NB4 (cell line): ENCODE data around the gene PPHLN1.

Source experiments
- DNase-seq: peaks from one replicate; pipeline ENCODE4 v3.0.0; 2010; ENCODE audit warnings: low read depth
- H3K4me3 ChIP-seq: one replicate; pipeline ENCODE4 v1.5.1; 2011; ENCODE audit warnings: mild to moderate bottlenecking, low read depth, low read length, moderate library complexity
- MYC ChIP-seq: IDR thresholded peaks from 2 replicates; pipeline ENCODE4 v1.6.1; 2011; ENCODE audit warnings: low read depth, low read length
- POLR2A ChIP-seq: IDR thresholded peaks from 2 replicates; pipeline ENCODE4 v1.6.1; 2011; ENCODE audit warnings: mild to moderate bottlenecking; ENCODE audit not compliant: insufficient read length; ENCODE audit errors: extremely low read depth
- TF ChIP-seq, protein P1 (sequence below): IDR thresholded peaks from one replicate; pipeline ENCODE4 v1.5.1; 2012; ENCODE audit warnings: low read depth, low read length
- TF ChIP-seq, protein P2 (sequence below): IDR thresholded peaks from 2 replicates; pipeline ENCODE4 v1.6.1; 2011; ENCODE audit warnings: low read depth, low read length

PPHLN1 gene

DNA sequence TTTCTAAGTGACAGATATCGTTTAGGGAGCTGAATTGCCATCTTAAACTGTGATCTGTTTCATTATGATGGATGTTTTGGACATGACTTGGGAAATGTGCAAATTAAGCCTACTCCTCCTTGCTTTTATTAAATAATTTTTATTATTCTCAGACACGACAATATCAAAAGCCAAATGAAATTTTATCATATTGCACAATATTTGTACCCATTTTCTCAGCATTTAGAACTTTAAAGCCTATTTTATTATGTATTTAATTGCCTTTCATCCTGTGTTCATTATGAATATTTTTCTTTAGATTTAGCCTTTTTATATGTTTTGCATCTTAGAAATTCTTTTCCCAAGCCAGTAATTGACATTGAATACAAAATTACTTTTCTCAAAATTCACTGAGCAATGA is 102.9 kb downstream of the PPHLN1 start:
- TF ChIP-seq POLR2A (no peak), MYC (no peak)
- TF ChIP-seq, protein P1, sequence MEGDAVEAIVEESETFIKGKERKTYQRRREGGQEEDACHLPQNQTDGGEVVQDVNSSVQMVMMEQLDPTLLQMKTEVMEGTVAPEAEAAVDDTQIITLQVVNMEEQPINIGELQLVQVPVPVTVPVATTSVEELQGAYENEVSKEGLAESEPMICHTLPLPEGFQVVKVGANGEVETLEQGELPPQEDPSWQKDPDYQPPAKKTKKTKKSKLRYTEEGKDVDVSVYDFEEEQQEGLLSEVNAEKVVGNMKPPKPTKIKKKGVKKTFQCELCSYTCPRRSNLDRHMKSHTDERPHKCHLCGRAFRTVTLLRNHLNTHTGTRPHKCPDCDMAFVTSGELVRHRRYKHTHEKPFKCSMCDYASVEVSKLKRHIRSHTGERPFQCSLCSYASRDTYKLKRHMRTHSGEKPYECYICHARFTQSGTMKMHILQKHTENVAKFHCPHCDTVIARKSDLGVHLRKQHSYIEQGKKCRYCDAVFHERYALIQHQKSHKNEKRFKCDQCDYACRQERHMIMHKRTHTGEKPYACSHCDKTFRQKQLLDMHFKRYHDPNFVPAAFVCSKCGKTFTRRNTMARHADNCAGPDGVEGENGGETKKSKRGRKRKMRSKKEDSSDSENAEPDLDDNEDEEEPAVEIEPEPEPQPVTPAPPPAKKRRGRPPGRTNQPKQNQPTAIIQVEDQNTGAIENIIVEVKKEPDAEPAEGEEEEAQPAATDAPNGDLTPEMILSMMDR: no peak
- TF ChIP-seq, protein P2, sequence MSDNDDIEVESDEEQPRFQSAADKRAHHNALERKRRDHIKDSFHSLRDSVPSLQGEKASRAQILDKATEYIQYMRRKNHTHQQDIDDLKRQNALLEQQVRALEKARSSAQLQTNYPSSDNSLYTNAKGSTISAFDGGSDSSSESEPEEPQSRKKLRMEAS: no peak
- no peak for DNase-seq
- H3K4me3 ChIP-seq: no peak overlapping the region

DNA sequence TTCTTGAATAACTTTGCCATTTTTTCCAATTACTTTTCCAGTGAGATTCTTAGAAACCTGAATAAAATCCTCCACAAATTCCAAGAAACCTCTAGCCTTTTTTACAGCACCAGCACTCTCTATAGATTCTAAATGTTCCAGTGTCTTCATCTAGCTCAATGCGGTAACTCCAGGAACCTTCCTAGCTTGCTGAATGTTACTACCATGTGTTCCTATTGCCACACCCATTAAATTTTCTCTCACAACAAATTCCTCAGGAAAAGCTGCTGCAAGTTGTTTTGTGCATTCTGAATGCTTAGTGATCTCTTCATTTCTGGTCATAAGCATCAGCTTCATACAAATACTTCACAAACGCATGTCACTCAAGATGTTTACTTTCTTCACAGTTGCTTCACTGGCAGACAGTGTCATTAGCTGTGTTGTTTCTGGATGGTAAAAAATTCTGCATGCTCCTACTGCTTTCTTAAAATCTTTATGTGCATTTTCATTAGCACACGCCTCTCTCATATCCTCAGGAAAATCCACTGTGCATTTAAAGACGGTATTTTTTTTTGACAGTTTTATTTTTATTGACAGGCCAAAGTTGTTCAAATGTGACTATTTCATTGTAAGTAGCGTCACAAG is 106.7 kb downstream of the PPHLN1 start:
- no peak overlapping the region for H3K4me3 ChIP-seq
- DNase-seq: no peak
- TF ChIP-seq MYC: no peak
- TF ChIP-seq, protein P2: no peak
- no peak for TF ChIP-seq POLR2A
- TF ChIP-seq, protein P1: no peak

DNA sequence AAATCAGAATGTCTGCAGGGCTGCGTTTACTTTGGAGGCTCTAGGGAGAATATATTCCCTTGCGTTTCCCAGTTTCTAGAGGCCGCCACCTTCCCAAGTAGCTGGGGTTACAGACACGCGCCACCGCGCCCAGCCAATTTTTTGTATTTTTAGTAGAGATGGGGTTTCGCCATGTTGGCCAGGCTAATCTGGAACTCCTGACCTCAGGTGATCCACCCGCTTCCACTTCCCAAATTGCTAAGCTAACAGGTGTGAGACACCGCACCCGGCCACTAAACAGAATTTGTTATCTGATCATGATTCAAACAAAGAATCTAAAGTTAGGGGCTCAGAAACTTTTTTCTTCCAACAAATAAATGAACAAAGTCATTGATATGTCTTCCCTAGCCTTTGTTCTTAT is 114.6 kb downstream of the PPHLN1 start:
- TF ChIP-seq, protein P1: no peak
- TF ChIP-seq, protein P2: no peak
- TF ChIP-seq MYC (no peak), POLR2A (no peak)
- no peak for DNase-seq
- no peak overlapping the region for H3K4me3 ChIP-seq

DNA sequence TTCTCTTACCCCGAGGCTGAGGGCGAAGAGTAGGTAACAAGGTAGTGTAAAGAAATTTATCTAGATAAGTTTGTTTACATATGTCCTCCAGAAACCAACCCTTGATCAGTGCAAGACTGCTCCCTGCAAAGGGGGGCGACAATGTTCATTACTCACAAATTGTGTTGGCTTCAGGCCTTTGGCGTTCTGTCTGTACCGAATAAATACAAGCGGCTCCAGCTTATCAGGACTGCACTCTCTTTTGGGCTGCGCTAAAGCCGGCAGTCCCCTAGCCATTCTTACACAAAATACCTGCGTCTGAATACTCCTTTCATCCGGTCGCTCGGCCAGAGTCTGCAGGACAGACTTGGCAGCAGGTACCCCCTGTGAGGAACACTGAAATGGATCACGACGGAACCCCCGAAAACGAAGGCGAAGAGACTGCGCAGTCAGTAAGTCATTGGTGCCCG is 116.4 kb downstream of the PPHLN1 start:
- TF ChIP-seq, protein P2: no peak
- TF ChIP-seq, protein P1: no peak
- TF ChIP-seq MYC: no peak
- TF ChIP-seq POLR2A: no peak
- no peak for DNase-seq
- H3K4me3 ChIP-seq: no peak overlapping the region

DNA sequence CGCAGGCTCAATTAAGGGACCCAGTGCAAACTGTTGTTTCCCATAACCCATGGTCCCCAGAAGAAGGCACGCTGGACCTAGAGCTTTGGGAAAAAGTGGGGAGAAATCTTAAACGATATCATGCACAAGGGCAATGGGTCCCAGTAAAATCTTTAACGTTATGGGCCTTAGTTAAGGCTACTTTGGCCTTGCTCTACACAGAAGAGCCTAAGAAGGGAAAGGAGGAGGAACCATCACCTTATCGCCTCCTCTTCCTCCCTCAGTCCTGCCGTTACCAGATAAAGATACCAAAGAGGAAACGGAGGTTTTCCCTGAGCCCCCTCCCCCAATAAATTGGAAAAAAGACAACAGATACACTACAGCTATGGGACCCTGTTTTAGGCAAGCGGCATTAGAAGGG is 116.9 kb downstream of the PPHLN1 start:
- H3K4me3 ChIP-seq: no peak overlapping the region
- TF ChIP-seq POLR2A: no peak
- TF ChIP-seq, protein P2: no peak
- TF ChIP-seq, protein P1: no peak
- no peak for TF ChIP-seq MYC
- DNase-seq: no peak
